Measurements from ENCODE around the gene ANP32B. TPM values are rescaled to one million over a fixed set of nuclear protein-coding genes. Genes with fewer than 3 reads are reported as not detected.
"Not testable (repeated sequence)": the region's sequence is repeated elsewhere in the genome, so short reads cannot be mapped to it uniquely, and the experiment has no call there.

The ANP32B gene
- total RNA-seq, 1 donor from 2014 or later, result 236 TPM

- intact Hi-C loops (cut with micrococcal nuclease), result loop anchor here (2.0 kb wide), 1 partner anchor 15 kb away; no protein-coding TSS in a partner anchor
Measured at GRCh38 chr9:97990259-97990658, 7.1 kb downstream of the ANP32B start.

- intact Hi-C loops (cut with micrococcal nuclease), result loop anchor here (2.0 kb wide), 1 partner anchor 13 kb away; no protein-coding TSS in a partner anchor
Measured at GRCh38 chr9:97991818-97992217, 8.7 kb downstream of the ANP32B start.

- intact Hi-C loops (cut with micrococcal nuclease), result no loop called here
Measured at GRCh38 chr9:97992219-97992618, 9.1 kb downstream of the ANP32B start.

DNA sequence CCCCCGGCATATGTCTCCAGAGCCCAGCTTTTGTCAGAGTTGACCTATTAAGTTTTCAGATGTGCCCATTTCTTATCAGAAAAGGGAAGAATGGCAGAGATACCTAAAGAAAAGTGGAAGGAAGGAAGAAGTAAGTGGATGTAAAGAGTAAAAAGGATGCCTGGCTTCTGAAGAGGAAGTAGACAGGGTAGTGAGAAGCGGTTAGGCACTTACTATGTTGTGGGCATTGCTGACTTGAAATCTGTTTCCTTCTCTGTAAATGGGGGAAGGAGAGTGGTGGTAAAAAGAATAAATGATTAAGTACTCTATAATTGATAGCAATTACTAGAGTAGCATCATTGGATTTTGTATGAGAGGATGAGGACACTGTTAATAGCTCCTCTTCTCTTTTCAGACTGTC is 9.9 kb downstream of the ANP32B start:
- intact Hi-C loops (cut with micrococcal nuclease), result loop anchor here (1.0 kb wide), 1 partner anchor 8 kb away; no protein-coding TSS in a partner anchor

- intact Hi-C loops (cut with micrococcal nuclease), result no loop called here
Measured at GRCh38 chr9:97994703-97995102, 11.6 kb downstream of the ANP32B start.

GRCh38 chr9:97996676-97997075 is 13.5 kb downstream of the ANP32B start:
- intact Hi-C loops (cut with micrococcal nuclease), result not testable (repeated sequence)

- intact Hi-C loops (cut with micrococcal nuclease), result no loop called here
Measured at GRCh38 chr9:97997330-97998276, 14.5 kb downstream of the ANP32B start.

DNA sequence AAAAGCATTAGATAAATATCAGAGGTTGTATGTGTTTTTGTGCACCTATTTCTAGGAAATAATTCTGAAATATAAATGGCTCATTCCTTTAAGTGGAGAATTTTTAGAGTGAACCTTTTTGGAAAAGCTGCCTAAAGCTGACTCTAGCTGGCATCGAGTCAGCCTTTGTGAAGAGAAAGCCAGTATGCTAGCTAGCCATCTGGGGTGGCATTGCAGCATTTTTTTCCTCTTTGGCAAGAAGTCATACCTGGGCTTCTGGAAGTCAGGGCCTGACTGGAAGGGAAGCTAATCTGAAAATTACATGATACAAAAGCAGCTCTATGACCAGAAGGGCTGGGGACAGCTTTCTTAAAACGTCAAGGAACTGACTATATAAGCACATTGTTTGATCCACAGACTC is 19.7 kb downstream of the ANP32B start:
- intact Hi-C loops (cut with micrococcal nuclease), result no loop called here

DNA sequence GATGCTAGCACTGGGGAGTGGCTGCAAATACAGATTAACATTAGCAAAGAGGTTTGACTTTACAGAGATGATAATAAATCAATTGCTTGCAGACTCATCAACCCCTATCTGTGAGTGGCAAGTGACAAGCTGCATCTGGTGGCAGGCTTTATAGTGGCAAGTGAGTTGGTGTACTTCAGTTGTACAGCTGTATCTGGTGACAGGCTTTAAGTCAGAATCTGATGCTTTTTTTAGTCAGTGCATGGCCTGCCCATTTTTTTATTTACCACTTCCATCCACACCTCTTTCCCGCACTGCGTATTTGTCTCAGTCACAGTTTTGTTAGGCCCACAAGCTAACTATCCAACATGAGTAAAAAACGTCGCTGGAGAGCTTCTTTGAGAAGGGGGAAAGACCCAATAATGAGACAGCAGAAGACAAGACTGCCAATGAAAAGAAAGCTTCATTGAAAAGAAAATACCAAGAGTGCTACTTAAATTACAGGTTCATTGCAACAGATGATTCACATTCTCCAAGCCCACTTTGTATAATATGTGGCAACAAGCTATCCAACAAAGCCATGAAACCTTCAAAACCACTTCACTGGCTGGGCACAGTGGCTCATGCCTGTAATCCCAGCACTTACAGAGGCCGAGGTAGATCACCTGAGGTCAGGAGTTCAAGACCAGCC is 23.1 kb downstream of the ANP32B start:
- intact Hi-C loops (cut with micrococcal nuclease), result no loop called here

- intact Hi-C loops (cut with micrococcal nuclease), result no loop called here
Measured at GRCh38 chr9:98007251-98007928, 24.2 kb downstream of the ANP32B start.

GRCh38 chr9:98008764-98009163 is 25.6 kb downstream of the ANP32B start:
- intact Hi-C loops (cut with micrococcal nuclease), result no loop called here

- intact Hi-C loops (cut with micrococcal nuclease), result no loop called here
Measured at GRCh38 chr9:98009437-98009836, 26.3 kb downstream of the ANP32B start.

DNA sequence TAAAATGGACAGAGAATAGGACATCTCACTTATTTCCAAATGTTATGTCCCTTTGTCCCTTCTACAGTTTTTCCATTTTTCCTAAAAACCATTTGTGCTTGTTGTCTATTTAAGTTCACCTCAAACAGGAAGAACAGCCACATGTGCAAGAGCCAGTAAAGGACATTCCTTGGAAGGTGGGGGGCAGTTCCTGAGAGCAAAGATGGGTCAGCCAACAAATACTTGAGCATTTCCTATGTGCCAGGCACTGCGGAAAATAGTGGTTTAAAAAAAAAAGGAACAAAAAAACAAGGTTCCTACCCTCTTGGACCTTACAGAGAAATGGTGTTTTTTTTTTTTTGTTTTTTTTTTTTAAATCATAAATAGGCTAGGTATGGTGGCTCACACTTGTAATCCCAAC is 26.8 kb downstream of the ANP32B start:
- intact Hi-C loops (cut with micrococcal nuclease), result no loop called here

DNA sequence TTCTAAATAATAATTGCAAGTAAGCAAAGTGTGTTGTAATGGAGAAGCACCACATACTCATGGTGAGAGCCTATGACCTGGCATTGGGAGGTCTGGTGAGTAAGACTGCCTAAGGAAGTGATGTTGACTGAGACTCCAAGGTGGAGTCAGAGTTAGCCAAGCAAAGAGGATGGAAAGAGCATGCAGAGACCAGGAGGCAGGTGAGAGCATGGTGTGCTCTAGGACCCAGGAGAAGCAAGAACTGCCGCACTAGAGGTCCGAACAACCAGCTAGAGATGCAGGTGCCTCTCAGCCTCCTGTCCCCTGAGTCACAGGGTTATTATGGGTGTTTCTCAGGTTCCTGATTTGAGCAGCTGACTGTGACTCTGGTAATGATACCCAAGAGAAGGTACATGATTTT is 27.3 kb downstream of the ANP32B start:
- intact Hi-C loops (cut with micrococcal nuclease), result no loop called here

DNA sequence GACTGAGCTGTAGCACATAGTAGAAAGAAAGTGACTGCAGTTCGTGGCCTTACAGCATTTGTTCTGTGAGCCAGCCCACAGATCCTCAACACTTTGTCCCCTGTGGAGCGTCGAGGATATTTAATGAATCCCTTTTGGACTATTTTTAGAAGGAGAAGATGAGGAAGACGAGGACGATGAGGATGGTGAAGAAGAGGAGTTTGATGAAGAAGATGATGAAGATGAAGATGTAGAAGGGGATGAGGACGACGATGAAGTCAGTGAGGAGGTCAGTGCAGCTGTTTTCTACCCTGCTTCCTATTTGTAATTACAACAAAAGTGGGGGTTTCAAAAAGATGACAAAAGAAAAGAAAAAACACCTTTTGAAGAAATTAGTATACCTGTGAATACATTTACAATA is 28.0 kb downstream of the ANP32B start:
- intact Hi-C loops (cut with micrococcal nuclease), result no loop called here

GRCh38 chr9:98016137-98016680 is 33.1 kb downstream of the ANP32B start:
- intact Hi-C loops (cut with micrococcal nuclease), result no loop called here

GRCh38 chr9:98017306-98017705 is 34.2 kb downstream of the ANP32B start:
- intact Hi-C loops (cut with micrococcal nuclease), result no loop called here

DNA sequence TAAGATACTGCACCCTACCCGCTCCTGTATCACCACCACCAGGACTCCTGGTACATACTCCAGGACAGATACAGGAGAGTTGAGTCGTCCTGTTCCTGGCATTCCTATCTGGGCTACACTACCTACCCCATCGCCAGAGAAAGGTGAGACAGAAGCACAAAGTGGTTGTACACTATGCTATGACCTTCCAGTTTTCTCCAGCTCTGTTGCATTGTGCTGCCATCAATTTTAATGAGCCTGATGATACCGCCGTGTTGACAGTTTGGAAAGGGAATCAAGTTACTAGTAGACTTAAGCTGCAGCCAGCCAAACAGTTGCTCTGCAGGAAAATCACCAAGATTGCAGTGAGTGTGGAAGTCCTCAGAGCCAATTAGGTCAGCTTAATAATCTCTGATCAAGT is 35.2 kb downstream of the ANP32B start:
- intact Hi-C loops (cut with micrococcal nuclease), result no loop called here

- intact Hi-C loops (cut with micrococcal nuclease), result no loop called here
Measured at GRCh38 chr9:98019098-98019497, 36.0 kb downstream of the ANP32B start.

- intact Hi-C loops (cut with micrococcal nuclease), result not testable (repeated sequence)
Measured at GRCh38 chr9:98019869-98020268, 36.7 kb downstream of the ANP32B start.

GRCh38 chr9:98020476-98021145 is 37.5 kb downstream of the ANP32B start:
- intact Hi-C loops (cut with micrococcal nuclease), result no loop called here
